H9 (cell line): ENCODE results near the gene CDK14. TPM values are rescaled to one million over a fixed set of nuclear protein-coding genes. Genes with fewer than 3 reads are reported as not detected.

Source experiments
- DNase-seq: peaks from one replicate; pipeline ENCODE4 v3.0.0-alpha.2; 2017
- H2AFZ ChIP-seq: one replicate; pipeline ENCODE4 v1.6.1; 2013; ENCODE audit warnings: mild to moderate bottlenecking, low read length, control low read depth, moderate library complexity
- H2AK5ac ChIP-seq: 2 replicates; pipeline ENCODE4 v1.6.1; 2013; ENCODE audit warnings: low read length, control low read depth, mixed read lengths; ENCODE audit not compliant: insufficient read length
- H2BK120ac ChIP-seq: one replicate; pipeline ENCODE4 v1.6.1; 2013; ENCODE audit warnings: low read depth, mild to moderate bottlenecking, low read length, control low read depth, inconsistent platforms; ENCODE audit not compliant: poor library complexity, severe bottlenecking
- H2BK12ac ChIP-seq: 2 replicates; pipeline ENCODE4 v1.6.1; 2013; ENCODE audit warnings: low read length, control low read depth, mixed read lengths, low read depth; ENCODE audit not compliant: insufficient read length
- H2BK15ac ChIP-seq: 2 replicates; pipeline ENCODE4 v1.6.1; 2013; ENCODE audit warnings: low read depth, low read length, control low read depth
- H2BK20ac ChIP-seq: one replicate; pipeline ENCODE4 v1.6.1; 2013; ENCODE audit warnings: low read depth, mild to moderate bottlenecking, low read length, control low read depth, inconsistent platforms; ENCODE audit not compliant: poor library complexity, severe bottlenecking
- H2BK5ac ChIP-seq: 2 replicates; pipeline ENCODE4 v1.6.1; 2013; ENCODE audit warnings: low read length, control low read depth, mixed read lengths; ENCODE audit not compliant: insufficient read length
- H3K14ac ChIP-seq: 2 replicates; pipeline ENCODE4 v1.6.1; 2013; ENCODE audit warnings: low read length, control low read depth; ENCODE audit not compliant: insufficient read depth
- H3K18ac ChIP-seq: 2 replicates; pipeline ENCODE4 v1.6.1; 2013; ENCODE audit warnings: low read depth, mild to moderate bottlenecking, mixed read lengths, low read length, control low read depth; ENCODE audit not compliant: insufficient read length
- H3K23ac ChIP-seq: 2 replicates; pipeline ENCODE4 v1.6.1; 2013; ENCODE audit warnings: low read length, control low read depth, mixed read lengths, low read depth; ENCODE audit not compliant: insufficient read length
- H3K23me2 ChIP-seq: 2 replicates; pipeline ENCODE4 v1.6.1; 2013; ENCODE audit warnings: low read depth, mild to moderate bottlenecking, mixed read lengths, low read length, control low read depth; ENCODE audit not compliant: insufficient read length, poor library complexity, severe bottlenecking
- H3K27ac ChIP-seq: 2 replicates; pipeline ENCODE4 v1.5.1; 2013; ENCODE audit warnings: low read length, control low read depth, mixed read lengths, low read depth; ENCODE audit not compliant: insufficient read length
- H3K27me3 ChIP-seq: 2 replicates; pipeline ENCODE4 v1.6.1; 2013; ENCODE audit warnings: low read length, control low read depth, inconsistent platforms; ENCODE audit not compliant: insufficient read depth
- H3K4ac ChIP-seq: 2 replicates; pipeline ENCODE4 v1.6.1; 2013; ENCODE audit warnings: low read depth, mild to moderate bottlenecking, control low read depth, inconsistent platforms, low read length, moderate library complexity
- H3K4me1 ChIP-seq: 2 replicates; pipeline ENCODE4 v1.6.1; 2013; ENCODE audit warnings: low read length, control low read depth, inconsistent platforms; ENCODE audit not compliant: insufficient read depth
- H3K4me2 ChIP-seq: 2 replicates; pipeline ENCODE4 v1.6.1; 2013; ENCODE audit warnings: low read length, control low read depth, mixed read lengths; ENCODE audit not compliant: insufficient read length, insufficient read depth
- H3K56ac ChIP-seq: 2 replicates; pipeline ENCODE4 v1.6.1; 2013; ENCODE audit warnings: low read depth, mild to moderate bottlenecking, mixed read lengths, low read length, control low read depth; ENCODE audit not compliant: insufficient read length
- H3K79me1 ChIP-seq: 2 replicates; pipeline ENCODE4 v1.6.1; 2013; ENCODE audit warnings: low read depth, mild to moderate bottlenecking, moderate library complexity, low read length, control low read depth, inconsistent platforms; ENCODE audit not compliant: insufficient read depth, poor library complexity, severe bottlenecking
- H3K79me2 ChIP-seq: 2 replicates; pipeline ENCODE4 v1.6.1; 2013; ENCODE audit warnings: low read length, control low read depth, inconsistent platforms; ENCODE audit not compliant: insufficient read depth
- H3K9ac ChIP-seq: 2 replicates; pipeline ENCODE4 v1.6.1; 2013; ENCODE audit warnings: low read length, control low read depth, mixed read lengths; ENCODE audit not compliant: insufficient read length; ENCODE audit errors: extremely low read depth
- H3K9me3 ChIP-seq: one replicate; pipeline ENCODE4 v1.6.1; 2013; ENCODE audit warnings: low read depth, low read length, inconsistent platforms; ENCODE audit not compliant: control insufficient read depth
- H3T11ph ChIP-seq: one replicate; pipeline ENCODE4 v1.6.1; 2013; ENCODE audit warnings: mild to moderate bottlenecking, low read length, control low read depth, inconsistent platforms
- H4K20me1 ChIP-seq: one replicate; pipeline ENCODE4 v1.6.1; 2013; ENCODE audit not compliant: control insufficient read depth, insufficient read length, insufficient read depth
- H4K5ac ChIP-seq: 2 replicates; pipeline ENCODE4 v1.6.1; 2013; ENCODE audit warnings: low read depth, mild to moderate bottlenecking, mixed read lengths, low read length, control low read depth; ENCODE audit not compliant: insufficient read length
- H4K8ac ChIP-seq: replicated peaks from 2 replicates; pipeline ENCODE4 v1.6.1; 2013; ENCODE audit warnings: low read length, control low read depth, mixed read lengths, low read depth; ENCODE audit not compliant: insufficient read length
- H4K91ac ChIP-seq: 2 replicates; pipeline ENCODE4 v1.6.1; 2013; ENCODE audit warnings: low read depth, mild to moderate bottlenecking, moderate library complexity, mixed read lengths, low read length, control low read depth; ENCODE audit not compliant: insufficient read length
- H3K27ac Mint-ChIP-seq, 3 experiments: 2 replicates in 2 of 3; 3 replicates in 1 of 3; pipeline ENCODE4 v1.8.0; 2020 to 2021; ENCODE audit warnings: mixed read lengths in 3 of 3, mild to moderate bottlenecking in 1 of 3, moderate library complexity in 1 of 3
- H3K27me3 Mint-ChIP-seq: 2 replicates; pipeline ENCODE4 v1.8.0; 2021; ENCODE audit warnings: low read depth, mild to moderate bottlenecking, moderate library complexity, mixed read lengths
- H3K36me3 Mint-ChIP-seq, 3 experiments: 2 replicates in 2 of 3; 3 replicates in 1 of 3; pipeline ENCODE4 v1.8.0; 2020 to 2021; ENCODE audit warnings: low read depth in 3 of 3, mixed read lengths in 3 of 3; ENCODE audit not compliant: insufficient read depth in 1 of 3
- H3K4me1 Mint-ChIP-seq, 2 experiments: 2 replicates each; pipeline ENCODE4 v1.8.0; 2020; ENCODE audit warnings: mixed read lengths in 2 of 2
- H3K4me3 Mint-ChIP-seq, 2 experiments: 2 replicates in 1 of 2; 3 replicates in 1 of 2; pipeline ENCODE4 v1.8.0; 2020 to 2021; ENCODE audit warnings: mild to moderate bottlenecking in 2 of 2, mixed read lengths in 2 of 2, moderate library complexity in 1 of 2
- H3K9me3 Mint-ChIP-seq, 2 experiments: 2 replicates in 1 of 2; 3 replicates in 1 of 2; pipeline ENCODE4 v1.8.0; 2020; ENCODE audit warnings: mild to moderate bottlenecking in 2 of 2, mixed read lengths in 2 of 2, moderate library complexity in 1 of 2
- WGBS: extraction: QIAGEN DNeasy Blood & Tissue Kit; methylation state at CpG from one replicate; pipeline ENCODE4 v1.1.7; 2013; ENCODE audit warnings: missing lambda C conversion rate, low lambda C conversion rate, mixed read lengths; ENCODE audit not compliant: insufficient read length; ENCODE audit errors: extremely low coverage; 5-methylcytosine and 5-hydroxymethylcytosine counted together
- total RNA-seq: library from RNA; stranded (reverse); gene quantifications from 2 replicates; pipeline ENCODE4 v1.2.1, GENCODE V29; 2021
- TF ChIP-seq, protein P1 (sequence below): fragments of 200-600 bp; sonication (generic); conservative IDR thresholded peaks from 3 replicates; pipeline ENCODE4 v1.8.0; 2021; ENCODE audit warnings: antibody characterized with exemption, mild to moderate bottlenecking

Gene CDK14
- total RNA-seq, 1 experiment from 2014 or later = 23.9 TPM

DNA sequence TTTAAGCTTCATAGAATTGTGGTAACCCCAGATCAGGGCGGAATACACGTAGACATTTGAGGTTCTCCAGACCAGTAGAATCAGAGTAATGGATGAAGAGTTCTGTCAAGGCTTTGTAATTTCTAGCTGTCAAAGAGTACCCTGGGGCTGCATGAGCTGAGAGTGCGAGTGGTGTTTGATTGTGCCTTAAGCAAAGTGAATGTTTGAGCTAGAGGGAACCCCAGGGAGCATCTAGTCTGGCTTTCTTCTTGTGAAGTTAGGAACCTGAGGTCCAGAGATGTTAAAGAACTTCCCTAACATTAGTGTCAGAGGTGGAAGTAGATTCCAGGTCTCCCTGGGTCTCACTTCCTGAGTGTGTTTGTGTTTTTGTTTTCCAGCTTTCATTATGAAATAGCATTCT, 455.8 kb downstream of the CDK14 start:
- H3K27me3 ChIP-seq = peaks cover 12% of the 10 kb centered on the region; the same call in 1 of the 2 replicates
- Mint-ChIP-seq H3K4me1 (peaks cover 13 to 16% of the 10 kb centered on the region in 2 experiments), H3K27me3 (peaks cover 61% of the 10 kb centered on the region), H3K9me3 (0 out of 5 replicates have a peak, but pooled peaks cover 0 to 2% of the 10 kb centered on the region in 2 experiments), H3K4me3 (no peak overlapping the region), H3K36me3 (no peaks in the 10 kb centered on the region; a peak in 1 of 7 replicates), H3K27ac (no peak overlapping the region)
- H2AK5ac ChIP-seq = no peak overlapping the region
- H3K4ac ChIP-seq = no peak overlapping the region
- H2BK5ac ChIP-seq = no peak overlapping the region
- no peak overlapping the region for H4K8ac ChIP-seq
- DNase-seq = no peak
- H2BK120ac ChIP-seq = no peak overlapping the region
- no peak overlapping the region for H3T11ph ChIP-seq
- no peaks in the 10 kb centered on the region for H3K79me2 ChIP-seq
- no peak overlapping the region for H3K23ac ChIP-seq
- H3K56ac ChIP-seq = no peak overlapping the region
- H3K14ac ChIP-seq = no peak overlapping the region
- H3K23me2 ChIP-seq = no peaks in the 10 kb centered on the region
- H2BK15ac ChIP-seq = no peak overlapping the region
- H4K5ac ChIP-seq = no peak overlapping the region
- H2BK20ac ChIP-seq = no peak overlapping the region
- H3K4me2 ChIP-seq = no peak overlapping the region
- TF ChIP-seq, protein P1, sequence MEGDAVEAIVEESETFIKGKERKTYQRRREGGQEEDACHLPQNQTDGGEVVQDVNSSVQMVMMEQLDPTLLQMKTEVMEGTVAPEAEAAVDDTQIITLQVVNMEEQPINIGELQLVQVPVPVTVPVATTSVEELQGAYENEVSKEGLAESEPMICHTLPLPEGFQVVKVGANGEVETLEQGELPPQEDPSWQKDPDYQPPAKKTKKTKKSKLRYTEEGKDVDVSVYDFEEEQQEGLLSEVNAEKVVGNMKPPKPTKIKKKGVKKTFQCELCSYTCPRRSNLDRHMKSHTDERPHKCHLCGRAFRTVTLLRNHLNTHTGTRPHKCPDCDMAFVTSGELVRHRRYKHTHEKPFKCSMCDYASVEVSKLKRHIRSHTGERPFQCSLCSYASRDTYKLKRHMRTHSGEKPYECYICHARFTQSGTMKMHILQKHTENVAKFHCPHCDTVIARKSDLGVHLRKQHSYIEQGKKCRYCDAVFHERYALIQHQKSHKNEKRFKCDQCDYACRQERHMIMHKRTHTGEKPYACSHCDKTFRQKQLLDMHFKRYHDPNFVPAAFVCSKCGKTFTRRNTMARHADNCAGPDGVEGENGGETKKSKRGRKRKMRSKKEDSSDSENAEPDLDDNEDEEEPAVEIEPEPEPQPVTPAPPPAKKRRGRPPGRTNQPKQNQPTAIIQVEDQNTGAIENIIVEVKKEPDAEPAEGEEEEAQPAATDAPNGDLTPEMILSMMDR = no peak
- no peaks in the 10 kb centered on the region for H3K9me3 ChIP-seq
- H2AFZ ChIP-seq = no peak overlapping the region
- H3K27ac ChIP-seq = no peak overlapping the region
- no peak overlapping the region for H3K9ac ChIP-seq
- no peak overlapping the region for H4K91ac ChIP-seq
- H4K20me1 ChIP-seq = no peaks in the 10 kb centered on the region
- H3K79me1 ChIP-seq = no peaks in the 10 kb centered on the region
- H2BK12ac ChIP-seq = no peak overlapping the region
- no peak overlapping the region for H3K18ac ChIP-seq
- H3K4me1 ChIP-seq = no peaks in the 10 kb centered on the region
- no CpG with 5 or more reads among the region's 3 CpGs for whole genome bisulfite sequencing
